PC-3 (cell line): ENCODE data around the gene C20orf96.

Experiments
- EZH2 ChIP-seq: fragments of 300-600 bp; sonication (generic); IDR thresholded peaks from one replicate; pipeline ENCODE4 v1.6.1; 2017; ENCODE audit warnings: antibody characterized with exemption, mild to moderate bottlenecking, low read length; ENCODE audit not compliant: unreplicated experiment
- TF ChIP-seq, protein P1 (sequence below): fragments of 300-600 bp; sonication (generic); conservative IDR thresholded peaks from 2 replicates; pipeline ENCODE4 v1.5.1; 2017; ENCODE audit warnings: antibody characterized with exemption, low read depth, mild to moderate bottlenecking, low read length

DNA sequence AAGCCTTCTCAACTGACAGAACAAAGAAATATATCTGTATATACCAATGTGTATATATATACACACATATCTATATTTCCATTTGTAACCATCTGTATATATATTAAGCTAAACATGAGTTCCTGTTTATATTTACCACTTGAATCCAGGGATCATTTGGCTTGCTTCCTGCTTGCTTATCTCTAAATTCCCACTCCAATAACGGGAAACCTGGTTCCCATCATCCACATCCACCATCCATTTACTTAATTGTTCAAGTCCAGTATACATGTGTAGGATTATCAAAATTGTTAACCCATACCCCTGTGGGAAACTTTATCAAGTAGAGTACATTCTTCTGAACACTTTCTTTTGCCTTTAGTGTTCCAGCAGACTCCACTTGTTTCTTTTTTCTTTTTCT, 22.3 kb upstream of the C20orf96 start:
- TF ChIP-seq, protein P1, sequence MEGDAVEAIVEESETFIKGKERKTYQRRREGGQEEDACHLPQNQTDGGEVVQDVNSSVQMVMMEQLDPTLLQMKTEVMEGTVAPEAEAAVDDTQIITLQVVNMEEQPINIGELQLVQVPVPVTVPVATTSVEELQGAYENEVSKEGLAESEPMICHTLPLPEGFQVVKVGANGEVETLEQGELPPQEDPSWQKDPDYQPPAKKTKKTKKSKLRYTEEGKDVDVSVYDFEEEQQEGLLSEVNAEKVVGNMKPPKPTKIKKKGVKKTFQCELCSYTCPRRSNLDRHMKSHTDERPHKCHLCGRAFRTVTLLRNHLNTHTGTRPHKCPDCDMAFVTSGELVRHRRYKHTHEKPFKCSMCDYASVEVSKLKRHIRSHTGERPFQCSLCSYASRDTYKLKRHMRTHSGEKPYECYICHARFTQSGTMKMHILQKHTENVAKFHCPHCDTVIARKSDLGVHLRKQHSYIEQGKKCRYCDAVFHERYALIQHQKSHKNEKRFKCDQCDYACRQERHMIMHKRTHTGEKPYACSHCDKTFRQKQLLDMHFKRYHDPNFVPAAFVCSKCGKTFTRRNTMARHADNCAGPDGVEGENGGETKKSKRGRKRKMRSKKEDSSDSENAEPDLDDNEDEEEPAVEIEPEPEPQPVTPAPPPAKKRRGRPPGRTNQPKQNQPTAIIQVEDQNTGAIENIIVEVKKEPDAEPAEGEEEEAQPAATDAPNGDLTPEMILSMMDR, result no peak
- no peak for TF ChIP-seq EZH2
